Measurements from ENCODE around the gene ANGEL2. TPM values are rescaled to one million over a fixed set of nuclear protein-coding genes. Genes with fewer than 3 reads are reported as not detected.

ANGEL2 gene
- total and polyA plus RNA-seq, 2 of the 4 experiments (the other 2 are of a cell fraction), result 13.4 to 44.1 TPM

DNA sequence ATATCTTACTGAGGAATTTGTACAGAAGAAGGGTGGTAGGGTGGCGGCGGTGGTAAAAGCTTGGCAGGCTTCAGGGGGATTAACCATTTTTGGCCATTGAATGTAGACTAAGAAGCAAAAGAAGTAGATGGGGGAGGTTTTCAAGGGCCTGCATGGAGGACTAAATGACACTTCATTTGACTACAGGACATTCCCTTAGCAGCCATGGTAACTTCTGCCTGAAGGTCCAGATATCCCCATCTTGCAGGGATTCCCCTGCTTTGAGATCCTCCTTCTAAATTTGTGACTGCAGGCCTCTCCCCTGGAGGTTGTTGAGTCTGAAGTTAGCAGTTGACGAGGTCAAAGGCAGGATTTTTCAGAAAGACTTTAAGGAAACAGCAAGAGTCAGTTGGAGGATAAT, 60.6 kb downstream of the ANGEL2 start:
- no peaks in the 10 kb centered on the region; the same call in 1 of the 2 replicates for H3K27me3 ChIP-seq (ENCODE audit: control insufficient read depth, insufficient read depth, low read length)
- no peak overlapping the region for H2BK20ac ChIP-seq (ENCODE audit: low read depth, low read length)
- no peak overlapping the region for H3K9ac ChIP-seq (ENCODE audit: low read depth, low read length)
- H3K23ac ChIP-seq (ENCODE audit: low read depth, low read length), result no peak overlapping the region
- H4K5ac ChIP-seq (ENCODE audit: low read depth, low read length), result no peak overlapping the region
- peaks cover 18% of the 10 kb centered on the region for H3K36me3 ChIP-seq (ENCODE audit: control insufficient read depth, insufficient read depth, low read length)
- no peak overlapping the region for H3K56ac ChIP-seq (ENCODE audit: extremely low read depth, insufficient read depth, low read length)
- dilution Hi-C loops (cut with HindIII; ENCODE audit: low sequenced_read_pairs, unreplicated experiment) (no loop called here), intact Hi-C loops (cut with micrococcal nuclease) (no loop called here), in situ Hi-C loops (cut with MboI; ENCODE audit: low sequenced_read_pairs) (no loop called here)
- TF ChIP-seq RAD21 (IDR thresholded peaks at IDR 0.05; ENCODE audit: low read length), result no peak
- no peak for TF ChIP-seq MAFK (IDR thresholded peaks at IDR 0.05; ENCODE audit: low read depth, low read length)
- TF ChIP-seq NFE2L2 (IDR thresholded peaks at IDR 0.05; ENCODE audit: low read depth, low read length), result no peak
- TF ChIP-seq, protein P1, sequence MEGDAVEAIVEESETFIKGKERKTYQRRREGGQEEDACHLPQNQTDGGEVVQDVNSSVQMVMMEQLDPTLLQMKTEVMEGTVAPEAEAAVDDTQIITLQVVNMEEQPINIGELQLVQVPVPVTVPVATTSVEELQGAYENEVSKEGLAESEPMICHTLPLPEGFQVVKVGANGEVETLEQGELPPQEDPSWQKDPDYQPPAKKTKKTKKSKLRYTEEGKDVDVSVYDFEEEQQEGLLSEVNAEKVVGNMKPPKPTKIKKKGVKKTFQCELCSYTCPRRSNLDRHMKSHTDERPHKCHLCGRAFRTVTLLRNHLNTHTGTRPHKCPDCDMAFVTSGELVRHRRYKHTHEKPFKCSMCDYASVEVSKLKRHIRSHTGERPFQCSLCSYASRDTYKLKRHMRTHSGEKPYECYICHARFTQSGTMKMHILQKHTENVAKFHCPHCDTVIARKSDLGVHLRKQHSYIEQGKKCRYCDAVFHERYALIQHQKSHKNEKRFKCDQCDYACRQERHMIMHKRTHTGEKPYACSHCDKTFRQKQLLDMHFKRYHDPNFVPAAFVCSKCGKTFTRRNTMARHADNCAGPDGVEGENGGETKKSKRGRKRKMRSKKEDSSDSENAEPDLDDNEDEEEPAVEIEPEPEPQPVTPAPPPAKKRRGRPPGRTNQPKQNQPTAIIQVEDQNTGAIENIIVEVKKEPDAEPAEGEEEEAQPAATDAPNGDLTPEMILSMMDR (conservative IDR thresholded peaks at IDR 0.05; ENCODE audit: low read depth, low read length), result no peak
- TF ChIP-seq RFX5 (IDR thresholded peaks at IDR 0.05; ENCODE audit: low read depth, low read length), result no peak
- TF ChIP-seq, protein P2, sequence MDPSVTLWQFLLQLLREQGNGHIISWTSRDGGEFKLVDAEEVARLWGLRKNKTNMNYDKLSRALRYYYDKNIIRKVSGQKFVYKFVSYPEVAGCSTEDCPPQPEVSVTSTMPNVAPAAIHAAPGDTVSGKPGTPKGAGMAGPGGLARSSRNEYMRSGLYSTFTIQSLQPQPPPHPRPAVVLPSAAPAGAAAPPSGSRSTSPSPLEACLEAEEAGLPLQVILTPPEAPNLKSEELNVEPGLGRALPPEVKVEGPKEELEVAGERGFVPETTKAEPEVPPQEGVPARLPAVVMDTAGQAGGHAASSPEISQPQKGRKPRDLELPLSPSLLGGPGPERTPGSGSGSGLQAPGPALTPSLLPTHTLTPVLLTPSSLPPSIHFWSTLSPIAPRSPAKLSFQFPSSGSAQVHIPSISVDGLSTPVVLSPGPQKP (IDR thresholded peaks at IDR 0.05; ENCODE audit: borderline replicate concordance, low read depth, low read length), result no peak
- TF ChIP-seq MXI1 (IDR thresholded peaks at IDR 0.05; ENCODE audit: borderline replicate concordance, low read depth, low read length), result no peak
- H3K4me1 ChIP-seq (ENCODE audit: control insufficient read depth, insufficient read depth, low read length), result peaks cover 9% of the 10 kb centered on the region
- no peak overlapping the region for H3K4me2 ChIP-seq (ENCODE audit: low read depth, low read length)
- no peak overlapping the region for H2BK5ac ChIP-seq (ENCODE audit: low read depth, low read length, poor library complexity, severe bottlenecking)
- no peak overlapping the region for H3K14ac ChIP-seq (replicated peaks; ENCODE audit: low read depth, low read length)
- no peak overlapping the region for H2AK9ac ChIP-seq (replicated peaks; ENCODE audit: low read depth, low read length, poor library complexity)
- no peak overlapping the region for H4K8ac ChIP-seq (ENCODE audit: low read depth in 2 of 2, low read length in 2 of 2)
- H3K4ac ChIP-seq (ENCODE audit: low read depth, low read length), result no peak overlapping the region
- no peak overlapping the region for H2BK120ac ChIP-seq (ENCODE audit: low read depth, low read length)
- no peak overlapping the region for H3K27ac ChIP-seq (ENCODE audit: insufficient read depth, low read length)
- WGBS, 2 experiments (ENCODE audit: extremely low coverage in 2 of 2, insufficient read length in 1 of 2), result no CpG with 5 or more reads among the region's 3 CpGs
- no TSS peak for BruUV-seq (replicated peaks)
- H2BK15ac ChIP-seq (ENCODE audit: low read depth, low read length), result no peak overlapping the region
- H4K91ac ChIP-seq (ENCODE audit: insufficient read depth, low read depth, low read length), result no peak overlapping the region
- H2AFZ ChIP-seq (replicated peaks; ENCODE audit: low read length, poor library complexity), result no peak overlapping the region
- peaks cover 7% of the 10 kb centered on the region for H3K9me1 ChIP-seq (ENCODE audit: insufficient read depth, low read length)
- DNase-seq, result no peak
- no peak overlapping the region for H3K4me3 ChIP-seq (ENCODE audit: insufficient read depth, low read depth, low read length)
- H4K20me1 ChIP-seq (ENCODE audit: insufficient read depth, low read length), result no peaks in the 10 kb centered on the region
- H3K79me1 ChIP-seq (ENCODE audit: low read depth in 1 of 2, low read length in 2 of 2), result no peaks in the 10 kb centered on the region; a peak in 1 of 4 replicates
- H2AK5ac ChIP-seq (ENCODE audit: low read depth, low read length), result no peak overlapping the region
- ATAC-seq (ENCODE audit: low read depth), result no peak
- CTCF ChIA-PET, result interaction anchor here (0.6 kb wide), 1 partner anchor 237 kb away, joined by 5 read pairs; no protein-coding TSS in a partner anchor
- H3K18ac ChIP-seq (ENCODE audit: low read depth, low read length), result no peak overlapping the region
- POLR2A ChIA-PET (ENCODE audit: unreplicated experiment), result no interaction called here
- H3K9me3 ChIP-seq (ENCODE audit: control insufficient read depth, insufficient read depth, low read length), result no peaks in the 10 kb centered on the region
